ENCODE data around the gene CEACAM16. TPM values are rescaled to one million over a fixed set of nuclear protein-coding genes. Genes with fewer than 3 reads are reported as not detected.
"Not testable (repeated sequence)": the region's sequence is repeated elsewhere in the genome, so short reads cannot be mapped to it uniquely, and the experiment has no call there.

CEACAM16 gene
- under 1 TPM in 1 of 2 donors, not detected in 1; 0.45 TPM for total RNA-seq
- long read RNA-seq, partial matches to known transcripts, result 0 of 1 reads
- long read RNA-seq, other reads (novel, unspliced or antisense), result 1 of 1 reads

DNA sequence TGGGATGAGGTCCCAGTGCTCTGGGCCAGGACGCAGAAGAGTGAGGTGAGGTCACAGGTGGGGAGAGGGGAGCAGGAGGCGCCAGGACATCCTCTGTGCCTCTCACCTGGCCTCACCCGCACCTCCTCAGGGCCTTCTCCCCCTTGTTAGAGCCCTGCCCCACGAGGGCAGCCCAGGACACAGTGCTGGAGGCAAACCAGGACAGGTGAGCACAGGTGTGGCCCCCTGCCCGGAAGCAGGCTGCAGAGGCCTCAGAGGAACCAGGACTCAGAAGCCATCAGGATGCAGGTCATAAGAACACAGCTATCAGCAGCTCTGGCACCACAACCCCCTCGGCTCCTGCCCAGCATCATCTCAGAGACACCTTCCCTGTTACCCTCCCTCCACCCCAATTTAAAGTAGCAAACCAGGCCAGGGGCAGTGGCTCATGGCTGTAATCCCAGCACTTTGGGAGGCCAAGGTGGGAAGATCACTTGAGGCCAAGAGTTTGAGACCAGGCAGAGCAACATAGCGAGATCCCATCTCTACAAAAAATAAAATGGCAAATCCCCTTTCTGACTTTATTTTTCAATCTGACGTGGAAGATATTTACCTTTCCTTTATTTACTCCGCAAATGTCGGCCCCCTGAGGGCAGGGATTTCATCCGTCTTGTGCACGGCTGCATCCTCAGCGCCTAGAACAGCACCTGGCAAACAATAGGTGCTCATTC is at the start of gene CEACAM16:
Gene CEACAM16 (plus strand): TSS at position 660 of the 710 bp plus-strand sequence. CDS start 2,306 bp downstream, outside the sequence.
- DNase-seq, result peak; percentile 56 to 68
- intact Hi-C loops (cut with DNase I, micrococcal nuclease), result no loop called here

DNA sequence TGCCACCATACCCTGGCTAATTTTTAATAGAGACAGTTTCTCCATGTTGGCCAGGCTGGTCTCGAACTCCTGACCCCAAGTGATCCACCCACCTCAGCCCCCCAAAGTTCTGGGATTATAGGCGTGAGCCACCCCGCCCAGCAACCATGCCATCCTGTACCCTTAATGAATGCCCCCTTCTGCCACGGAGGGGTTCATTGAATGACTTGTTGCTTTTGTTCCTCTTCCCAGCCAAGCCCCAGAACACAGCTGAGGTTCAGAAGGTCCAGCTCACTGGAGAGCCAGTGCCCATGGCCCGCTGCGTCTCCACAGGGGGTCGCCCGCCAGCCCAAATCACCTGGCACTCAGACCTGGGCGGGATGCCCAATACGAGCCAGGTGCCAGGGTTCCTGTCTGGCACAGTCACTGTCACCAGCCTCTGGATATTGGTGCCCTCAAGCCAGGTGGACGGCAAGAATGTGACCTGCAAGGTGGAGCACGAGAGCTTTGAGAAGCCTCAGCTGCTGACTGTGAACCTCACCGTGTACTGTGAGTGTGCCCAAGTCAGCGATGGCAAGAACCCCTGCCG is 49.3 kb upstream of the CEACAM16 start:
- ATAC-seq, result no peak
- intact Hi-C loops (cut with DNase I, micrococcal nuclease), result loop anchor here in 1 of 2 donors (10.0 kb wide), 1 partner anchor 75 kb away; no protein-coding TSS in a partner anchor
- DNase-seq, result no peak

More for the DNA sequence above, at the start of gene CEACAM16:
- ATAC-seq, result peak; percentile 18

GRCh38 chr19:44653343-44653742 is 45.6 kb upstream of the CEACAM16 start:
- ATAC-seq (no peak), DNase-seq (no peak)
- intact Hi-C loops (cut with DNase I, micrococcal nuclease), result loop anchor here in 1 of 2 donors (10.0 kb wide), 1 partner anchor 79 kb away; no protein-coding TSS in a partner anchor

DNA sequence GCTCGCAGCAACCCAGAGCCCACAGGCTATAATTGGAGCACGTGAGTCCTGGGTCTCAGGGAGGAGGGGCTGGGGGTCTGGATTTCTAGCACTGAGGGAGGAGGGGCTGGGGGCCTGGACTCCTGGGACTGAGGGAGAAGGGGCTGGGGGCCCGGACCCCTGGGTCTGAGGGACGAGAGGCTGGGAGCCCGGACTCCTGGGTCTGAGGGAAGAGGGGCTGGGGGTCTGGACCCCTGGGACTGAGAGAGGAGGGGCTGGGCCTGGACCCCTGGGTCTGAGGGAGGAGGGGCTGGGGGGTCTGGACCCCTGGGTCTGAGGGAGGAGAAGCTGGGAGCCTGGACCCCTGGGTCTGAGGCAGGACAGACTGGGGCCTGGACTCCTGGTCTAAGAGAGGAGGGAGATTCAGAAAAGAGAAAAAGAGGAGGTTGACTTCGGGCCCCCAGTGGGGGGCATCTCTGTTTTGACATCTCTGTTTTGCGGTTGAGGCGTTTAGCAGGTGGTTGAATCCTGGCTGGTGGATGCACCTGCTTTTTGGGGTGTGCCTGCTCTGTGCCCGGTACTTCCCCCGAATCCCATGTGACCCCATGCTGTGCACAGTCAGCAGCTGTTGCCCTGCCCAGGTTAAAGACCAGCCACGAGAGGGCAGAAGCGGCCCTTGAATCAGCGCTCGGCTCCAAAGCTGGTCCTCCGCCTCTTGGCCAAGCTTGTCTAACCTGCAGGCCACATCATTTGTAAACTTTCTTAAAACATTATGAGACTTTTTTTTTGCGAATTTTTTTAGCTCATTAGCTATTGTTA is 44.8 kb upstream of the CEACAM16 start:
- peak; percentile 85 for ATAC-seq
- DNase-seq, result peak; percentile 77 to 86
- intact Hi-C loops (cut with DNase I, micrococcal nuclease), result loop anchor here in 1 of 2 donors (10.0 kb wide), 1 partner anchor 79 kb away; no protein-coding TSS in a partner anchor

DNA sequence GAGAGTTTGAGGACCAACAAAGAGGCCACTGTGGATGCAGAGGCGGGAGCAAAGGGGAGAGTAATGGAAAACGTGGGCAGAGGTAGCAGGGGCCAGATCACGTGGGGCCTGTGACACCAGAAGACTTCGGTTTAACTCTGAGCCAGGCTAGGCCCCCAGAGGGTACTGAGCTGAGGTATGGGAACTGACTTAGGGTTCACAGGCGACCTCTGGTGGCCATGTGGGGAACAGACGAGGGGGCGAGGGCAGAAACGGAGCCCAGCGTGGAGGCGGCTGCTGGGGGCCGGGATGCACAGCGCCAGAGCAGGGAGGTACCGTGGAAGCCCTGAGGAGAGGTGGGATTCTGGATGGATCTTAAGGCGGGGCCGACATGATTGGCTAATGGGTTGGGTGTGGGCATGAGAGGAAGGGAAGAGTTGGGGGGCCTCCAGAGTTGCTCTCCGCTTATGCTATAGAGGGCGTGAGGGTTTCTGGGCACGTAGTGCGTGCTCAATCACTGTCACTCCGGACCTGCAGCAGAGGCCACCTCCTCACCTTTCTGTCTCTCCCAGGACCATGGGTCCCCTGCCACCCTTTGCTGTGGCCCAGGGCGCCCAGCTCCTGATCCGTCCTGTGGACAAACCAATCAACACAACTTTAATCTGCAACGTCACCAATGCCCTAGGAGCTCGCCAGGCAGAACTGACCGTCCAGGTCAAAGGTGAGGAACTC is 41.6 kb upstream of the CEACAM16 start:
- ATAC-seq (peak; percentile 59), DNase-seq (peak in 1 of 2 donors; percentile 70)
- intact Hi-C loops (cut with DNase I, micrococcal nuclease), result loop anchor here (5.0 to 10.0 kb wide), 2 partner anchors 80 to 83 kb away; no protein-coding TSS in a partner anchor

GRCh38 chr19:44658069-44658733 is 40.8 kb upstream of the CEACAM16 start:
- intact Hi-C loops (cut with DNase I, micrococcal nuclease), result loop anchor here (5.0 to 10.0 kb wide), 2 partner anchors 81 to 83 kb away; no protein-coding TSS in a partner anchor
- no peak for DNase-seq
- no peak for ATAC-seq

- intact Hi-C loops (cut with DNase I, micrococcal nuclease), result no loop called here
- ATAC-seq (no peak), DNase-seq (no peak)
Observed at GRCh38 chr19:44660081-44660480, 38.9 kb upstream of the CEACAM16 start.

DNA sequence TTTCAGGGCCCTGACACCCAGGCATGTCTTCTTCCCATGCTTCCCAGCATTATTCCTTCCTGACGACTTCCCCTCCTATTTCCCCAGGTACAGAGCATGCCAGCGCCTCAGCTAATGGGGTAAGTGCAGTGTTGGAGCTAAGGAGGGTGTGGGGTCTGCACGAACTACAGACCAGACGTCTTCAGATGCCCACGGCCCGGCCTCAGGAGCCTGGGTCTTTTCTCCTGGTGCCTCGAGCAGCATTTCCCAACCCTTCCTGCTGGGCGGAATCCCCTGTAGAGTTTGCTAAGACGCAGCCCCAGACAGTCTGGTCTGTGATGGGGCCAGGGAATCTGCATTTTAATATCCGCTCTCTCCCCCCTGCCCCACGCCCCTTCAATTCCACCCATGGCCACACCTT is 37.7 kb upstream of the CEACAM16 start:
- intact Hi-C loops (cut with DNase I, micrococcal nuclease), result no loop called here
- no peak for ATAC-seq
- DNase-seq, result no peak

- intact Hi-C loops (cut with DNase I, micrococcal nuclease), result no loop called here
- no peak for DNase-seq
- no peak for ATAC-seq
Observed at GRCh38 chr19:44661904-44662303, 37.0 kb upstream of the CEACAM16 start.

GRCh38 chr19:44662691-44663385 is 36.1 kb upstream of the CEACAM16 start:
- no peak for DNase-seq
- no peak for ATAC-seq
- intact Hi-C loops (cut with DNase I, micrococcal nuclease), result no loop called here

- no peak for ATAC-seq
- intact Hi-C loops (cut with DNase I, micrococcal nuclease), result no loop called here
- no peak for DNase-seq
Observed at GRCh38 chr19:44663996-44664395, 35.0 kb upstream of the CEACAM16 start.

DNA sequence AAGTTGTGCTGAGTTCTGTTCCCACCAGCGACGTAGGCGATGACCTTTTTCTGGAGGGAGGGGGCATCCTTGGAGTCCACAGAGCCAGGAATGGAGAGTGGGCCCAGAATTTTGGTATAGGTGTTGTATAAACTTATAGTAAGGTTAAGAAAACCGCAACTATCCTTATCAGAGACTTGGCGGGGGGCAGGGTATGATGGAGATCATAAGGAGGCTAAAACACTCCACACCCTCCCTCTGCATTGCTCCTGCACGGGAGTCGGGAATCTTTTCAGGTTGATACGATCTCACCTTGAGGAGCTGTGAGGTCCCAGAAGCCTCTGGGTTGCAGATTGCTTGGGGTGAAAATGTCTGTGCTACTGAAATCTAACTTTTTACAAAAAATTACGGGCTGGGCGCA is 34.0 kb upstream of the CEACAM16 start:
- DNase-seq, result no peak
- no peak for ATAC-seq
- intact Hi-C loops (cut with DNase I, micrococcal nuclease), result no loop called here

GRCh38 chr19:44666852-44667556 is 31.9 kb upstream of the CEACAM16 start:
- DNase-seq (no peak), ATAC-seq (no peak)
- intact Hi-C loops (cut with DNase I, micrococcal nuclease), result no loop called here

DNA sequence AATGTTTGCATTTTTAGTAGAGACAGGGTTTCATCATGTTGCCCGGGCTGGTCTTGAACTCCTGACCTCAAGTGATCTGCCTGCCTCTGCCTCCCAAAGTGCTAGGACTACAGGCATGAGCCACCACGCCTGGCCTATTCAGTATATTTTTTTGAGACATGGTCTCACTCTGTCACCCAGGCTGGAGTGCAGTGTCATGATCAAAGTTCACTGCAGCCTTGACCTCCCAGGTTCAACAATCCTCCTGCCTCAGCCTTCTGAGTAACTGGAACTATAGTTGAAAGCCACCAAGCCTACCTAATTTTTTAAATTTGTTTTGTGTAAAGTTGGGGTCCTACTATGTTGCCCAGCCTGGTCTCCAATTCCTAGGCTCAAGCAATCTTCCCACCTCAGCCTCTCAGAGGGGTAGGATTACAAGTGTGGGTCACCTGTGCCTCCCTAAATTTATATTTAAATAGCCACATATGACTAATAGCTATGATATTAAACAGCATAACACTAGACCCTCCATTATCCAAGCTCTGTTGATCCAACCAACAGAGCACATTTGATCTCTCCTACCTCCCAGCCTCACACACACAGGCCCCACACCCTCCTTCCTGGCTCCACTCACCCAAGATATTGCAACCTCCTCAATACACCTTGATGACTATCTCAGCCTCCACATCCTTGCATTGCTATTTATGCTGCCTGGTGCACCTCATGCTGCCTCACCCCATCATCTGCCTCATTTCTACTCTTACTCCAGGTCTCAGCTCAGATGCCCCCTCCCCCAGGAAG is 29.8 kb upstream of the CEACAM16 start:
- no peak for DNase-seq
- ATAC-seq, result peak; percentile 25
- intact Hi-C loops (cut with DNase I, micrococcal nuclease), result no loop called here

DNA sequence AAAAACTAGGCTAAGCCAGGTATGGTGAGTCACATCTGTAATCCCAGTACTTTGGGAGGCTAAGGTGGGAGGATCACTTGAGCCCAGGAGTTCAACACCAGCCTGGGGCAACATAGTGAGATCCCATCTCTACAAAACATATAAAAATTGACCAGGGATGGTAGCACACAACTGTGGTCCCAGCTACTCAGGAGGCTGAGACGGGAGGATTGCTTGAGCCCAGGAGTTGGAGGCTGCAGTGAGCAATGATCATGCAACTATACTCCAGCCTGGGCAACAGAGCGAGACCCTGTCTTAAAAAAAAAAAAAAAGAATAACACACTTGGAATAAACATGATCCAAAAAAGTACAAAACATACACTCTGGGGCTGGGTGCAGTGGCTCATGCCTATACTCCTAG is 28.9 kb upstream of the CEACAM16 start:
- ATAC-seq; intact Hi-C loops (cut with DNase I, micrococcal nuclease); DNase-seq: not testable (repeated sequence)

DNA sequence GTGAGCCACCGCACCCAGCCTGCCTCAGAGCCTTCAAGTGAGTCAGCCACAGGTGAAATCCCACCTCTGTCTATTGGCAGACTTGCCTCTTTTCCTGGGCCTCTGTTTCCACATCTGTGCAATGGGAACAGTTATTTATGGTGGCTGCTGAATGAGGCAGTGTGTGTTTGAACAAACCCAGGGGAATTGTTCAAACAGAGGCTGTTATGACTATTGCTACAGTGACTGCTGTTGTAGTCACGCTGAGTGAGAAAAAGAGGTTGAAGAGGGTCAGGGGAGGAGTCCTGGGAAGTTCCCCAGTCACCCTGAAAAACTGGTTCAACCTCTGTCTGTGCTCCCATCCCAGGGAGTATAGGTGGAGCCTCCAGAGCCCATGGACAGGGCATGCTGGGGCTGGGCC is 27.6 kb upstream of the CEACAM16 start, which contains the start of gene CEACAM19:
Gene CEACAM19 (plus strand): TSS at position 83 of the 400 bp plus-strand sequence. CDS start 450 bp downstream, outside the sequence.
- intact Hi-C loops (cut with DNase I, micrococcal nuclease), result no loop called here
- no peak for DNase-seq
- peak; percentile 37 for ATAC-seq
